HepG2 (cell line): Measurements from ENCODE around the gene UBR3. TPM values are rescaled to one million over a fixed set of nuclear protein-coding genes. Genes with fewer than 3 reads are reported as not detected.

Source experiments
- DNMT1 ChIP-seq: sonication (generic); formaldehyde crosslinking; IDR thresholded peaks from 2 replicates; pipeline ENCODE4 v1.5.1; 2020; ENCODE audit warnings: mild to moderate bottlenecking, missing genetic modification reagents
- HNRNPK ChIP-seq: fragments of 200-400 bp; formaldehyde crosslinking; IDR thresholded peaks from 2 replicates; pipeline ENCODE4 v1.6.1; 2018; ENCODE audit warnings: low read length, low read depth, moderate library complexity, mild to moderate bottlenecking; ENCODE audit not compliant: poor library complexity, severe bottlenecking
- KLF11 ChIP-seq: IDR thresholded peaks from 2 replicates; pipeline ENCODE4 v1.6.1; 2016; ENCODE audit warnings: missing compliant biosample characterization
- NPAS2 ChIP-seq: sonication (generic); formaldehyde crosslinking; IDR thresholded peaks from 2 replicates; pipeline ENCODE4 v1.8.0; 2022; ENCODE audit warnings: mild to moderate bottlenecking, missing genetic modification reagents, borderline replicate concordance
- SOX6 ChIP-seq, 2 experiments: fragments of 450-650 bp in 1 of 2; sonication (generic) in 1 of 2; formaldehyde crosslinking in 1 of 2; IDR thresholded peaks; 2 replicates each; pipeline versions ENCODE4 v1.4.0 to v1.6.1; 2017 to 2020; ENCODE audit warnings: antibody characterized with exemption in 1 of 2, mild to moderate bottlenecking in 1 of 2, missing genetic modification reagents in 1 of 2
- SRF ChIP-seq: IDR thresholded peaks from 2 replicates; pipeline ENCODE4 v1.6.1; 2011; ENCODE audit warnings: mild to moderate bottlenecking, low read depth, low read length, moderate library complexity
- ZFP36L1 ChIP-seq: sonication (generic); formaldehyde crosslinking; IDR thresholded peaks from 2 replicates; pipeline ENCODE4 v1.8.0; 2022; ENCODE audit warnings: mild to moderate bottlenecking, missing genetic modification reagents, moderate library complexity
- ZMAT3 ChIP-seq: sonication (generic); formaldehyde crosslinking; conservative IDR thresholded peaks from 2 replicates; pipeline ENCODE4 v1.7.0; 2021; ENCODE audit warnings: missing genetic modification reagents
- ZNF263 ChIP-seq: sonication (generic); formaldehyde crosslinking; IDR thresholded peaks from 2 replicates; pipeline ENCODE4 v1.4.0; 2020; ENCODE audit warnings: missing genetic modification reagents
- ZNF44 ChIP-seq: sonication (generic); formaldehyde crosslinking; IDR thresholded peaks from 2 replicates; pipeline ENCODE4 v1.5.1; 2020; ENCODE audit warnings: mild to moderate bottlenecking, missing genetic modification reagents
- ZNF614 ChIP-seq: IDR thresholded peaks from 2 replicates; pipeline ENCODE4 v1.6.1; 2018; ENCODE audit warnings: missing biosample characterization, missing genetic modification reagents, inconsistent platforms, borderline replicate concordance
- ZNF619 ChIP-seq: sonication (generic); formaldehyde crosslinking; IDR thresholded peaks from 2 replicates; pipeline ENCODE4 v1.4.0; 2020; ENCODE audit warnings: mild to moderate bottlenecking, missing genetic modification reagents
- ZNF784 ChIP-seq: sonication (generic); formaldehyde crosslinking; IDR thresholded peaks from 2 replicates; pipeline ENCODE4 v1.5.1; 2020; ENCODE audit warnings: missing genetic modification reagents, mild to moderate bottlenecking, borderline replicate concordance
- ZNF792 ChIP-seq: IDR thresholded peaks from 2 replicates; pipeline ENCODE4 v1.6.1; 2016
- polyA plus RNA-seq, 8 experiments: library from polyadenylated mRNA; depleted of rRNA in 3 of 8; stranded (reverse) in 7 of 8; unstranded in 1 of 8; fragments of >200 nt; fragmentation: Illumina TruSeq in 4 of 8; extraction: Trizol in 4 of 8; gene quantifications; 2 replicates each; pipeline versions ENCODE4 v1.2.1 to v1.2.3, GENCODE V29; 2011 to 2016; ENCODE audit warnings: low read depth in 4 of 8, missing spikeins in 1 of 8, mixed read lengths in 1 of 8; ENCODE audit not compliant: insufficient read depth in 1 of 8
- total RNA-seq, 5 experiments: library from RNA; depleted of rRNA; stranded (reverse); fragments of >200 nt; fragmentation: Illumina TruSeq; extraction: Trizol; gene quantifications; 2 replicates each; pipeline ENCODE4 v1.2.3, GENCODE V29; 2016; ENCODE audit warnings: low read depth in 1 of 5
- TF ChIP-seq, protein P1 (sequence below): fragments of 450-650 bp; IDR thresholded peaks from 2 replicates; pipeline ENCODE4 v1.6.1; 2017; ENCODE audit warnings: mild to moderate bottlenecking
- TF ChIP-seq, protein P2 (sequence below): sonication (generic); formaldehyde crosslinking; IDR thresholded peaks from 2 replicates; pipeline ENCODE4 v1.4.0; 2020; ENCODE audit warnings: missing genetic modification reagents, borderline replicate concordance
- TF ChIP-seq, protein P3 (sequence below): sonication (generic); formaldehyde crosslinking; IDR thresholded peaks from 2 replicates; pipeline ENCODE4 v1.8.1; 2023; ENCODE audit warnings: mild to moderate bottlenecking, missing genetic modification reagents

Gene UBR3
- total and polyA plus RNA-seq, 2 of the 13 experiments (the other 11 are each of a cell fraction or from before 2014, with no cell fraction given): 15.1 to 28.0 TPM

- TF ChIP-seq, protein P1, sequence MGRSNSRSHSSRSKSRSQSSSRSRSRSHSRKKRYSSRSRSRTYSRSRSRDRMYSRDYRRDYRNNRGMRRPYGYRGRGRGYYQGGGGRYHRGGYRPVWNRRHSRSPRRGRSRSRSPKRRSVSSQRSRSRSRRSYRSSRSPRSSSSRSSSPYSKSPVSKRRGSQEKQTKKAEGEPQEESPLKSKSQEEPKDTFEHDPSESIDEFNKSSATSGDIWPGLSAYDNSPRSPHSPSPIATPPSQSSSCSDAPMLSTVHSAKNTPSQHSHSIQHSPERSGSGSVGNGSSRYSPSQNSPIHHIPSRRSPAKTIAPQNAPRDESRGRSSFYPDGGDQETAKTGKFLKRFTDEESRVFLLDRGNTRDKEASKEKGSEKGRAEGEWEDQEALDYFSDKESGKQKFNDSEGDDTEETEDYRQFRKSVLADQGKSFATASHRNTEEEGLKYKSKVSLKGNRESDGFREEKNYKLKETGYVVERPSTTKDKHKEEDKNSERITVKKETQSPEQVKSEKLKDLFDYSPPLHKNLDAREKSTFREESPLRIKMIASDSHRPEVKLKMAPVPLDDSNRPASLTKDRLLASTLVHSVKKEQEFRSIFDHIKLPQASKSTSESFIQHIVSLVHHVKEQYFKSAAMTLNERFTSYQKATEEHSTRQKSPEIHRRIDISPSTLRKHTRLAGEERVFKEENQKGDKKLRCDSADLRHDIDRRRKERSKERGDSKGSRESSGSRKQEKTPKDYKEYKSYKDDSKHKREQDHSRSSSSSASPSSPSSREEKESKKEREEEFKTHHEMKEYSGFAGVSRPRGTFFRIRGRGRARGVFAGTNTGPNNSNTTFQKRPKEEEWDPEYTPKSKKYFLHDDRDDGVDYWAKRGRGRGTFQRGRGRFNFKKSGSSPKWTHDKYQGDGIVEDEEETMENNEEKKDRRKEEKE: no peak
- TF ChIP-seq, protein P2, sequence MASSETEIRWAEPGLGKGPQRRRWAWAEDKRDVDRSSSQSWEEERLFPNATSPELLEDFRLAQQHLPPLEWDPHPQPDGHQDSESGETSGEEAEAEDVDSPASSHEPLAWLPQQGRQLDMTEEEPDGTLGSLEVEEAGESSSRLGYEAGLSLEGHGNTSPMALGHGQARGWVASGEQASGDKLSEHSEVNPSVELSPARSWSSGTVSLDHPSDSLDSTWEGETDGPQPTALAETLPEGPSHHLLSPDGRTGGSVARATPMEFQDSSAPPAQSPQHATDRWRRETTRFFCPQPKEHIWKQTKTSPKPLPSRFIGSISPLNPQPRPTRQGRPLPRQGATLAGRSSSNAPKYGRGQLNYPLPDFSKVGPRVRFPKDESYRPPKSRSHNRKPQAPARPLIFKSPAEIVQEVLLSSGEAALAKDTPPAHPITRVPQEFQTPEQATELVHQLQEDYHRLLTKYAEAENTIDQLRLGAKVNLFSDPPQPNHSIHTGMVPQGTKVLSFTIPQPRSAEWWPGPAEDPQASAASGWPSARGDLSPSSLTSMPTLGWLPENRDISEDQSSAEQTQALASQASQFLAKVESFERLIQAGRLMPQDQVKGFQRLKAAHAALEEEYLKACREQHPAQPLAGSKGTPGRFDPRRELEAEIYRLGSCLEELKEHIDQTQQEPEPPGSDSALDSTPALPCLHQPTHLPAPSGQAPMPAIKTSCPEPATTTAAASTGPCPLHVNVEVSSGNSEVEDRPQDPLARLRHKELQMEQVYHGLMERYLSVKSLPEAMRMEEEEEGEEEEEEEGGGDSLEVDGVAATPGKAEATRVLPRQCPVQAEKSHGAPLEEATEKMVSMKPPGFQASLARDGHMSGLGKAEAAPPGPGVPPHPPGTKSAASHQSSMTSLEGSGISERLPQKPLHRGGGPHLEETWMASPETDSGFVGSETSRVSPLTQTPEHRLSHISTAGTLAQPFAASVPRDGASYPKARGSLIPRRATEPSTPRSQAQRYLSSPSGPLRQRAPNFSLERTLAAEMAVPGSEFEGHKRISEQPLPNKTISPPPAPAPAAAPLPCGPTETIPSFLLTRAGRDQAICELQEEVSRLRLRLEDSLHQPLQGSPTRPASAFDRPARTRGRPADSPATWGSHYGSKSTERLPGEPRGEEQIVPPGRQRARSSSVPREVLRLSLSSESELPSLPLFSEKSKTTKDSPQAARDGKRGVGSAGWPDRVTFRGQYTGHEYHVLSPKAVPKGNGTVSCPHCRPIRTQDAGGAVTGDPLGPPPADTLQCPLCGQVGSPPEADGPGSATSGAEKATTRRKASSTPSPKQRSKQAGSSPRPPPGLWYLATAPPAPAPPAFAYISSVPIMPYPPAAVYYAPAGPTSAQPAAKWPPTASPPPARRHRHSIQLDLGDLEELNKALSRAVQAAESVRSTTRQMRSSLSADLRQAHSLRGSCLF (CRISPR knock-in tag): no peak
- 0 out of 2 replicates have a peak, but pooled peaks have one; percentile 65 for TF ChIP-seq ZNF263 (CRISPR knock-in tag)
- TF ChIP-seq ZNF792 (CRISPR knock-in tag): peak; percentile 62; the same call in 1 of the 2 replicates
- peak; percentile 86 for TF ChIP-seq HNRNPK
- peak; percentile 98 for TF ChIP-seq ZNF784 (CRISPR knock-in tag)
- TF ChIP-seq ZMAT3 (CRISPR knock-in tag): 0 out of 2 replicates have a peak, but pooled peaks have one; percentile 81
- peak; percentile 94 for TF ChIP-seq ZNF44 (CRISPR knock-in tag)
- TF ChIP-seq NPAS2: no peak
- no peak for TF ChIP-seq ZNF619
- TF ChIP-seq DNMT1 (CRISPR knock-in tag): peak; percentile 88; the same call in 1 of the 2 replicates
- no peak for TF ChIP-seq SOX6 (IDR thresholded peaks at IDR 0.05)
- peak; percentile 30; the same call in 1 of the 2 replicates for TF ChIP-seq SOX6 (CRISPR knock-in tag; IDR thresholded peaks at IDR 0.05)
- no peak for TF ChIP-seq SRF
- peak; percentile 79 for TF ChIP-seq ZFP36L1
- TF ChIP-seq ZNF614 (CRISPR knock-in tag): peak; percentile 93; the same call in 1 of the 2 replicates
- peak; percentile 73; the same call in 1 of the 2 replicates for TF ChIP-seq KLF11
- TF ChIP-seq, protein P3, sequence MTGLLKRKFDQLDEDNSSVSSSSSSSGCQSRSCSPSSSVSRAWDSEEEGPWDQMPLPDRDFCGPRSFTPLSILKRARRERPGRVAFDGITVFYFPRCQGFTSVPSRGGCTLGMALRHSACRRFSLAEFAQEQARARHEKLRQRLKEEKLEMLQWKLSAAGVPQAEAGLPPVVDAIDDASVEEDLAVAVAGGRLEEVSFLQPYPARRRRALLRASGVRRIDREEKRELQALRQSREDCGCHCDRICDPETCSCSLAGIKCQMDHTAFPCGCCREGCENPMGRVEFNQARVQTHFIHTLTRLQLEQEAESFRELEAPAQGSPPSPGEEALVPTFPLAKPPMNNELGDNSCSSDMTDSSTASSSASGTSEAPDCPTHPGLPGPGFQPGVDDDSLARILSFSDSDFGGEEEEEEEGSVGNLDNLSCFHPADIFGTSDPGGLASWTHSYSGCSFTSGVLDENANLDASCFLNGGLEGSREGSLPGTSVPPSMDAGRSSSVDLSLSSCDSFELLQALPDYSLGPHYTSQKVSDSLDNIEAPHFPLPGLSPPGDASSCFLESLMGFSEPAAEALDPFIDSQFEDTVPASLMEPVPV (CRISPR knock-in tag): peak; percentile 52; the same call in 1 of the 2 replicates
Measured at GRCh38 chr2:169824373-169825333, 2.6 kb upstream of the UBR3 start, which contains the start of gene METTL5 (continued).
